ENCODE data around the gene OR9Q2. TPM values are rescaled to one million over a fixed set of nuclear protein-coding genes. Genes with fewer than 3 reads are reported as not detected.
"Not testable (repeated sequence)": the region's sequence is repeated elsewhere in the genome, so short reads cannot be mapped to it uniquely, and the experiment has no call there.

OR9Q2 gene
- polyA plus RNA-seq, 2 of the 4 experiments (the other 2 are of a cell fraction) = not detected

GRCh38 chr11:58199271-58199670 lies 10.4 kb downstream of the OR9Q2 start:
- Histone ChIP-seq H3K4me2 (no peak overlapping the region), H3K9me3 (no peaks in the 10 kb centered on the region), H3K4me3 (no peak overlapping the region), H3K4me1 (no peaks in the 10 kb centered on the region), H3K27ac (no peak overlapping the region)
- DNase-seq (ENCODE audit: low read depth in 1 of 2, low spot score in 1 of 2) (no peak), ATAC-seq (no peak), FAIRE-seq (no peak)
- TF ChIP-seq MAZ (IDR thresholded peaks at IDR 0.05; ENCODE audit: borderline replicate concordance, low read depth, low read length) (no peak), CBX2 (IDR thresholded peaks at IDR 0.05; ENCODE audit: borderline replicate concordance, low read depth) (no peak)
- POLR2A ChIA-PET = no interaction called here
- 7% methylated on average over 1 of the region's 1 CpG for WGBS (ENCODE audit: missing lambda C conversion rate)
- CTCF ChIA-PET = no interaction called here

- ChIA-PET POLR2A (no interaction called here), CTCF (no interaction called here)
- no peak within 1 kb of the TSS for H3K4me3 ChIP-seq
- ATAC-seq (no peak), FAIRE-seq (no peak), DNase-seq (ENCODE audit: low read depth in 1 of 2, low spot score in 1 of 2) (no peak)
- H3K4me2 ChIP-seq = no peak within 1 kb of the TSS
- H3K4me1 ChIP-seq = no peaks in the 10 kb centered on the region
- no peaks in the 10 kb centered on the region for H3K9me3 ChIP-seq
- TF ChIP-seq, protein P1, sequence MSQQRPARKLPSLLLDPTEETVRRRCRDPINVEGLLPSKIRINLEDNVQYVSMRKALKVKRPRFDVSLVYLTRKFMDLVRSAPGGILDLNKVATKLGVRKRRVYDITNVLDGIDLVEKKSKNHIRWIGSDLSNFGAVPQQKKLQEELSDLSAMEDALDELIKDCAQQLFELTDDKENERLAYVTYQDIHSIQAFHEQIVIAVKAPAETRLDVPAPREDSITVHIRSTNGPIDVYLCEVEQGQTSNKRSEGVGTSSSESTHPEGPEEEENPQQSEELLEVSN (IDR thresholded peaks at IDR 0.05; ENCODE audit: borderline replicate concordance, low read depth) = no peak
- TF ChIP-seq ZFP36 (IDR thresholded peaks at IDR 0.05; ENCODE audit: borderline replicate concordance, partially characterized antibody) = no peak
- no peak for TF ChIP-seq ZC3H11A (IDR thresholded peaks at IDR 0.05)
- TF ChIP-seq RCOR1 (IDR thresholded peaks at IDR 0.05; ENCODE audit: low read depth, low read length) = no peak
- no peak for TF ChIP-seq CHD4 (IDR thresholded peaks at IDR 0.05; ENCODE audit: borderline replicate concordance)
- TF ChIP-seq, protein P2, sequence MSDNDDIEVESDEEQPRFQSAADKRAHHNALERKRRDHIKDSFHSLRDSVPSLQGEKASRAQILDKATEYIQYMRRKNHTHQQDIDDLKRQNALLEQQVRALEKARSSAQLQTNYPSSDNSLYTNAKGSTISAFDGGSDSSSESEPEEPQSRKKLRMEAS (IDR thresholded peaks at IDR 0.05) = no peak
- TF ChIP-seq KDM1A (IDR thresholded peaks at IDR 0.05; ENCODE audit: low read depth) = no peak
- no peak for TF ChIP-seq ESRRA (IDR thresholded peaks at IDR 0.05; ENCODE audit: borderline replicate concordance, low read length)
- no peak within 1 kb of the TSS for H3K27ac ChIP-seq
Measured at GRCh38 chr11:58204042-58204441, 15.2 kb downstream of the OR9Q2 start, which contains the start of gene OR1S2. OR1S2 (minus strand) TSS chr11:58204142; CDS start chr11:58204142, 0 bp downstream.

GRCh38 chr11:58212420-58212819 lies 23.6 kb downstream of the OR9Q2 start, which contains the start of gene OR1S1:
OR1S1 (plus strand) TSS chr11:58212720.
- FAIRE-seq; H3K27ac ChIP-seq; ATAC-seq; CTCF ChIA-PET; H3K4me2 ChIP-seq; H3K4me1 ChIP-seq; DNase-seq (ENCODE audit: low read depth in 1 of 2, low spot score in 1 of 2); H3K4me3 ChIP-seq; POLR2A ChIA-PET; H3K9me3 ChIP-seq: not testable (repeated sequence)
- 4% methylated on average over 2 of the region's 2 CpGs for WGBS (ENCODE audit: missing lambda C conversion rate)

- ChIA-PET CTCF (no interaction called here), POLR2A (no interaction called here)
- FAIRE-seq = no peak
- Histone ChIP-seq H3K4me2 (no peak overlapping the region), H3K27ac (no peak overlapping the region), H3K4me1 (no peaks in the 10 kb centered on the region), H3K4me3 (no peak overlapping the region), H3K9me3 (no peaks in the 10 kb centered on the region)
- no peak for ATAC-seq
- TF ChIP-seq USF2 (IDR thresholded peaks at IDR 0.05) = no peak
- TF ChIP-seq ZC3H11A (IDR thresholded peaks at IDR 0.05) = no peak
- TF ChIP-seq, protein P3, sequence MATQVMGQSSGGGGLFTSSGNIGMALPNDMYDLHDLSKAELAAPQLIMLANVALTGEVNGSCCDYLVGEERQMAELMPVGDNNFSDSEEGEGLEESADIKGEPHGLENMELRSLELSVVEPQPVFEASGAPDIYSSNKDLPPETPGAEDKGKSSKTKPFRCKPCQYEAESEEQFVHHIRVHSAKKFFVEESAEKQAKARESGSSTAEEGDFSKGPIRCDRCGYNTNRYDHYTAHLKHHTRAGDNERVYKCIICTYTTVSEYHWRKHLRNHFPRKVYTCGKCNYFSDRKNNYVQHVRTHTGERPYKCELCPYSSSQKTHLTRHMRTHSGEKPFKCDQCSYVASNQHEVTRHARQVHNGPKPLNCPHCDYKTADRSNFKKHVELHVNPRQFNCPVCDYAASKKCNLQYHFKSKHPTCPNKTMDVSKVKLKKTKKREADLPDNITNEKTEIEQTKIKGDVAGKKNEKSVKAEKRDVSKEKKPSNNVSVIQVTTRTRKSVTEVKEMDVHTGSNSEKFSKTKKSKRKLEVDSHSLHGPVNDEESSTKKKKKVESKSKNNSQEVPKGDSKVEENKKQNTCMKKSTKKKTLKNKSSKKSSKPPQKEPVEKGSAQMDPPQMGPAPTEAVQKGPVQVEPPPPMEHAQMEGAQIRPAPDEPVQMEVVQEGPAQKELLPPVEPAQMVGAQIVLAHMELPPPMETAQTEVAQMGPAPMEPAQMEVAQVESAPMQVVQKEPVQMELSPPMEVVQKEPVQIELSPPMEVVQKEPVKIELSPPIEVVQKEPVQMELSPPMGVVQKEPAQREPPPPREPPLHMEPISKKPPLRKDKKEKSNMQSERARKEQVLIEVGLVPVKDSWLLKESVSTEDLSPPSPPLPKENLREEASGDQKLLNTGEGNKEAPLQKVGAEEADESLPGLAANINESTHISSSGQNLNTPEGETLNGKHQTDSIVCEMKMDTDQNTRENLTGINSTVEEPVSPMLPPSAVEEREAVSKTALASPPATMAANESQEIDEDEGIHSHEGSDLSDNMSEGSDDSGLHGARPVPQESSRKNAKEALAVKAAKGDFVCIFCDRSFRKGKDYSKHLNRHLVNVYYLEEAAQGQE (IDR thresholded peaks at IDR 0.05) = no peak
- TF ChIP-seq, protein P4, sequence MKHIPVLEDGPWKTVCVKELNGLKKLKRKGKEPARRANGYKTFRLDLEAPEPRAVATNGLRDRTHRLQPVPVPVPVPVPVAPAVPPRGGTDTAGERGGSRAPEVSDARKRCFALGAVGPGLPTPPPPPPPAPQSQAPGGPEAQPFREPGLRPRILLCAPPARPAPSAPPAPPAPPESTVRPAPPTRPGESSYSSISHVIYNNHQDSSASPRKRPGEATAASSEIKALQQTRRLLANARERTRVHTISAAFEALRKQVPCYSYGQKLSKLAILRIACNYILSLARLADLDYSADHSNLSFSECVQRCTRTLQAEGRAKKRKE (CRISPR knock-in tag; IDR thresholded peaks at IDR 0.05; ENCODE audit: low read depth) = no peak
- no peak for TF ChIP-seq PHF8 (IDR thresholded peaks at IDR 0.05; ENCODE audit: borderline replicate concordance, low read depth)
- no peak for TF ChIP-seq MAFK (IDR thresholded peaks at IDR 0.05; ENCODE audit: partially characterized antibody)
- TF ChIP-seq BHLHE40 (IDR thresholded peaks at IDR 0.05; ENCODE audit: low read depth, low read length) = no peak
- no peak for TF ChIP-seq SREBF2 (IDR thresholded peaks at IDR 0.05)
- no peak for TF ChIP-seq POLR2A (IDR thresholded peaks at IDR 0.05; ENCODE audit: low read length)
- no peak for TF ChIP-seq SMC3 (IDR thresholded peaks at IDR 0.05)
- TF ChIP-seq MYC (IDR thresholded peaks at IDR 0.05; ENCODE audit: borderline replicate concordance, low read length) = no peak
- no peak for TF ChIP-seq FOXS1 (CRISPR knock-in tag; IDR thresholded peaks at IDR 0.05)
- no peak for TF ChIP-seq NFE2L2 (conservative IDR thresholded peaks at IDR 0.05; ENCODE audit: low read length)
- TF ChIP-seq EP300 (IDR thresholded peaks at IDR 0.05) = no peak
- no peak for TF ChIP-seq FOSL2 (IDR thresholded peaks at IDR 0.05)
- TF ChIP-seq FOSL2 (CRISPR knock-in tag; IDR thresholded peaks at IDR 0.05) = no peak
- no peak for TF ChIP-seq ZSCAN20 (CRISPR knock-in tag; IDR thresholded peaks at IDR 0.05)
- TF ChIP-seq HOXA7 (CRISPR knock-in tag; IDR thresholded peaks at IDR 0.05) = no peak
- no peak for DNase-seq (ENCODE audit: low read depth in 1 of 2, low spot score in 1 of 2)
Measured at GRCh38 chr11:58216476-58216875, 27.6 kb downstream of the OR9Q2 start.
